H1 (cell line): ENCODE data around the gene TFAP2A. TPM values are rescaled to one million over a fixed set of nuclear protein-coding genes. Genes with fewer than 3 reads are reported as not detected.
A peak's percentile ranks its signal among the peaks of the same experiment; 100 is the strongest.

Source experiments
- BACH1 ChIP-seq: IDR thresholded peaks from 2 replicates; pipeline ENCODE4 v1.6.1; 2012; ENCODE audit warnings: low read length, improper control_type of control experiment
- CHD7 ChIP-seq: fragments of 300-600 bp; sonication (generic); IDR thresholded peaks from 2 replicates; pipeline ENCODE4 v1.7.1; 2012; ENCODE audit warnings: low read length, moderate library complexity, mild to moderate bottlenecking, inconsistent platforms; ENCODE audit not compliant: insufficient replicate concordance
- MAFK ChIP-seq: IDR thresholded peaks from 2 replicates; pipeline ENCODE4 v1.6.1; 2012; ENCODE audit warnings: low read depth, mild to moderate bottlenecking, improper control_type of control experiment, low read length
- SUZ12 ChIP-seq: fragments of 200-600 bp; sonication (generic); IDR thresholded peaks from 2 replicates; pipeline ENCODE4 v1.6.1; 2012; ENCODE audit warnings: mild to moderate bottlenecking, inconsistent platforms, low read length, moderate library complexity, mixed read lengths
- polyA plus RNA-seq, 7 experiments: library from polyadenylated mRNA; depleted of rRNA in 3 of 7; stranded (reverse) in 5 of 7; unstranded in 2 of 7; fragments of >200 nt in 5 of 7; fragments of 200-250 nt in 2 of 7; gene quantifications; 1 replicate in 5 of 7; 2 replicates in 1 of 7; 4 replicates in 1 of 7; pipeline versions ENCODE4 v1.2.1 to v1.2.3, GENCODE V29; 2011 to 2013; ENCODE audit warnings: missing spikeins in 2 of 7, mixed read lengths in 2 of 7
- total RNA-seq: library from RNA; stranded (reverse); fragmentation: NEBNext Ultra II Directional; extraction: Animal tissue kit (Norgen Biotek cat#: 25700); gene quantifications from 2 replicates; pipeline ENCODE4 v1.2.1, GENCODE V29; 2021

Gene TFAP2A
- total and polyA plus RNA-seq, 2 of the 8 experiments (the other 6 are each of a cell fraction or from before 2014, with no cell fraction given), result 0.23 TPM; not detected in 1

GRCh38 chr6:10382322-10382721, 32.6 kb downstream of the TFAP2A start (continued):
- TF ChIP-seq CHD7 (no peak), BACH1 (peak; percentile 22; the same call in 1 of the 2 replicates), MAFK (peak; percentile 17; the same call in 1 of the 2 replicates), SUZ12 (0 out of 2 replicates have a peak, but pooled peaks have one; percentile 12)
